Hematopoietic multipotent progenitor cell treated with erythropoietin and hydrocortisone succinate and interleukin-3 and kit ligand, for 4 days (in vitro differentiated cells): ENCODE results near the gene STARD10.

Experiments used
- DNase-seq: peaks from one replicate; pipeline ENCODE4 v3.0.0-alpha.2; 2015

Gene STARD10

DNA sequence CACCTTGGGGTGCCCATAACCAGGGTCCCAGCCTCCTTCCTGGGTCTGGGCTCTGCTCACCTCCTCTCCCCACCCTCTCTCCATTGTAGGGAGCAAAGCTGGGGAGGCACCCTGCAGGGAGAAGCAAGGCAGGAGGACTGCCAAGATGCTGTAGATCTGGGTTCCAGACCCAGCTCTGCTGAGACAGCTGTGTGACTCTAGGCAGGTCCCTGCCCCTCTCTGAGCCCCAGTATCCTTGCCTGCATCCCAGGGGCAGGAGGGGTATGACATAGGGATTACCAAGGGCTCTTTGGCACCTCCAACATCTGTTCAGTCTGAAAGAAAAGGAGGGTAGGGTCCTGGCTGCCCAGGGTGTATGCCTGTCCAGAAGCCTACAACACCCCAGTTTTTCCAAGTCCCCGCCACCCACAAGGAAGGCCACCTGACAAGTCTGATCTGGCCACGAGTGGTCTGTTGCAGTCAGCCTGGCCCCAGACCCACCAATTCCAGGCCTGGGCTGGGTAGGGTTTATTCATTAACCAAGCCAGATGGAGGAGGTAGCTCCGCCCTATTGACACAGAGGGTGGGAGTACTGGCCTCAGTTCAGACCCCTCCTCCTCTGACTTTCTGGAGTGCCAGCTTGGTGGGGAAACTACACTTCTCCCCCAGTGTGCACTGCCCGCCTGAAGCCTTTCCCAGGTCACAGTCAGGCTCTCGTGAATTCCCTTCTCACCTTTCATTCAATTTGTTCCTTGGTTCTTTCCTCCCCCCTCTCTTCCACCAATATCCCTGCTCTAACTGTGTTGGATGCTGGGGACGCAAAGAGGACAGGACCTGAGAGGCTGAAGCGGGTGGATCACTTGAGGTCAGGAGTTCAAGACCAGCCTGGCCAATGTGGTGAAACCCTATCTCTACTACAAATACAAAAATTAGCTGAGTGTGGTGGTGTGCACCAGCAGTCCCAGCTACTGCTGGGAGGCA lies 15.0 kb downstream of the STARD10 start:
- DNase-seq, result no peak

GRCh38 chr11:72777755-72778278 lies 16.0 kb downstream of the STARD10 start:
- no peak for DNase-seq

- DNase-seq, result no peak
Measured at GRCh38 chr11:72776844-72777754, 16.7 kb downstream of the STARD10 start.

GRCh38 chr11:72776117-72776843 lies 17.6 kb downstream of the STARD10 start:
- DNase-seq, result no peak

DNA sequence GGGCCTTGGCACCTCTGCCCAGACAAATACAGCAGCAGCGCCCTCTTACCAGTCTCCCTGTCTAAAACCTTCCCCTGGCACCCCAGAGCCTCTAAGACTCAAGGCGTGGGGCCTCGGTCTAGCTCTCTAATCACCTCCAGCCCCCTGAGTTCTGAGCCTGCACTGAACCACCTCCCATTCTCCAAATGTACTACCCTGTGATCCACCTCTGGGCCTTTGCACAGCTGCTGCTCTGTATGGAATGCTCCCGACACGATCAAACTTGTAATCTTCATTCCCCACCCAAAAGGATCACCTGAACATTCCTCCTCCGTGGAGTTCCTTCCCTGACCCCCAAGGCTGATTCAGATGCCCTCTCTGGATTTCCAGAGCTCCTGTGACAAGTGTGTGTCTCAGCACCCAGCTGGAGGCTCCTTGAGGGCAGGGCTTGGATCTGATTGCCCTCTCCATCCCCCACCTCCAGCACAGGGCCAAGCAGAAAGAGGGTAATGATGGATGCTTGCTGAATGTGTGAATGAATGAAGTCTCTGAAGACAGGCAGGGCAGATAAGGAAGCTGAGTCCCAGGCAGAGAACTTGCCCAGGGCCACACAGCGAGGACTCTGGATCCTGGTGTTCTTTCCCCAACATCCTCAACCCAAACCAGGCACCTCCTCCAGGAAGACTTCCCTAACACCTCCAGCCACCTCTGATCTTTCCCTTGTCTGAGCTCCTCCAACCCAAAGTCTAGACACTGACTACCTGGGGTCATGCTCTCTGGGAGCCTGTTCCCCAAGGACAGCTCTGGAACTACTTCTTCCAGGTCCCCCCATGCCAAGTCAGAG lies 18.3 kb downstream of the STARD10 start:
- DNase-seq, result no peak

GRCh38 chr11:72774499-72774898 lies 19.3 kb downstream of the STARD10 start:
- no peak for DNase-seq

DNA sequence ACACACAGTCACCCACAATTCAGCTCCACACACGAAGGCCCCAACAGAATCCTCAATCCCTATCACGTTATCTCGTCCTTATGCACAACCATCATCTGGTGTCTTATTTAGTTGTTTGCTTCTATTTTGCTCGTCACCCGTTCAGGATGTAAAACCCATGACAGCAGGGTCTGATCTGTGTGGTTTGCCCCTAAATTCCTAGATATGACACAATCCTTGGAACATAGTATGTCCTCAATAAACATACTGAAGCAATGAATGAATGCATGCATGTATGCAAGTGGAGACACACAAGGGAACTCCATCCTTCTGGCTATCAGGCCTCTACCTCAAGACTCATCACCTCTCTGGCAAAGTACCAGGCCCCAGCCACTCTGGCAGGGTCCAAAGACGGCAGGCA lies 20.2 kb downstream of the STARD10 start:
- DNase-seq, result no peak

DNA sequence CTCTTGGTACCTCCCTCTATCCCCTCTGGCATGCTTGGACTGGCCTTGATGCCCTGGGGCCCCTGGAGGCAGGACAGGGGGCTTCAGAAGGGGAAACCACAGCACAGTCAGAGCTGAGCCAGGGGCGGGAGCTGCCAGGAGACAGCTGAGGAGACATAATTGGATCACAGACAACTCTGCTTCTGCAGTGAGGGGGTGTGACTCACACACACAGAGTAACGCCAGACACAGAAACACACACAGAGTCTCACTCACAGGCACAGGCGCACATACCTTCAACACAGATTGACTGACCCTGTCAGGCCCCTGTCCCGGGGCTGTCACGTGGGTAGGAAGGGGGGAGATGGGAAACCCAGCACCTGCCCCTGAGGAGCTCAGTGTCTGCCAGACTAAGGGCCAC lies 20.6 kb downstream of the STARD10 start:
- no peak for DNase-seq

DNA sequence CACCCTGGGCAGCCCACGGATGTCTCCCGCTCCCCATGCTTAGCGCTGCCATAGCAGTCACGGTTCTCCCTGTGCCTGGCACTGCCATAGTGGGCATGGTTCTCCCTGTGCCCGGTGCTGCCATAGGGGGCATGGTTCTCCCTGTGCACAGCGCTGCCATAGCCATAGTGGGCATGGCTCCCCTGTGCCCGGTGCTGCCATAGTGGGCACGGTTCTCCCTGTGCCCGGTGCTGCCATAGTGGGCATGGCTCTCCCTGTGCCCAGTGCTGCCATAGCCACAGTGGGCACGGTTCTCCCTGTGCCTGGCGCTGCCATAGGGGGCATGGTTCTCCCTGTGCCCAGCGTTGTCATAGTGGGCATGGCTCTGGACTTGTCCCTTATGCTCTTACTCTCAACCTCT lies 21.8 kb downstream of the STARD10 start:
- no peak for DNase-seq

DNA sequence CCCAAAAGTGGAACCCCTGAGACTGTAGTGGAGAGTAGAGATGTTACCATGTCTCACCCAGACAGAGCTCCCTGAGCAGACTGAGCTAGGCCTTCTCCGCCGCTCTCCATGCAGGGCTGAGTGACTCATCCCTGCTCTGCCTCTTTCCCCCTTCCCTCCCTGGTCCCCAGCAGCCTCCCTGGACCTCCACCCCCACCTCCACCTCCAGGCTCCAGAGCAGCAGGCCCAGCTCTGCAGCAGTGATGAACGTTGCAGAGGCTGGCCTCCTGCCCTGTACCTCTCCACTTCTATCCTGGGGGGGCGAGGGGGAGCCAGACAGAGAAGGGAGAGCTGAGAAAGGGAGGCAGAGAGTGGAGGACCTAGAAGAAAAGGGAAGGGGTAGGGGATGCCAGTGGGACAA lies 22.3 kb downstream of the STARD10 start:
- no peak for DNase-seq

- DNase-seq, result no peak
Measured at GRCh38 chr11:72770799-72771198, 23.0 kb downstream of the STARD10 start.

GRCh38 chr11:72769680-72770079 lies 24.2 kb downstream of the STARD10 start:
- DNase-seq, result no peak

GRCh38 chr11:72768581-72768980 lies 25.3 kb downstream of the STARD10 start:
- DNase-seq, result no peak

DNA sequence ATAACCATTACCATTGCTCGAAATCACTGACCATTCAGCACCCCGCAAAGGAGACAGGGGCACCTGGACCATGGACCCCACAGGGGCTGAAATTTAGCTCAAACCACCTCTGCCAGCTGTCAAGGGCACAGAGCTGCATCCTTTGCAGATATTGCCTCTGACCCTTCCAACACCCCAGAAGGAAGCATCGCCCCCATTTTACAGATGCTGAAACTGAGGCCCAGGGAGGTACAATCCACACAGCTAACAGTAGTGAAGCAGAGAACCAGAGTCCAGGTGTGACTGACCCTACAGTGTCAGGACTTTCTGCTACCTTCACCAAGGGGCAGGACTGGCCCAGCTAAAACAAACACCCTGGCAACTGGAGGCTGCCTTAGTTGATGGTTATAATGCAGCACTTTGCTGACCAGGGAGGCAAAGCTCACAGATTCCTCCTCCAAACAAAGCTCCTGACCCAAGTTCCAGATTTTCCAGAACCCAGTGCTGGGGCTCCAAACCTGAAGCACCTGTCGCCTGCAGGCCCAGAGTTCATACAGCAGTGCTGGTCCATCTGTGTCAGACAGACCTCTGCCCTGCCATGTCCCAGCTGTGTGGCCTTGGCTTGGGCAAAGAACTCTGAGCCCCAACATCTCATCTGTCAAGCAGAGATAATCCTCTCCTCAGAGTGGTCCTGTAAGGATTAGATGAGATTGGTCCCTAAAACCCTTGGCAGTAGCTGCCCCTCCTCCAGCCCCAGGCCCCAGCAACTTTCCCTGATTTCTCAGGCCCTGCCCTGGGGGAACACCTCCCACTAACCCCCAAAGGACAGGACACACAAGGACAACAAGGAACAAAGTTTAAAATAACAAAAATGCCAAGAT lies 26.4 kb downstream of the STARD10 start:
- no peak for DNase-seq

GRCh38 chr11:72766152-72766902 lies 27.5 kb downstream of the STARD10 start:
- DNase-seq, result no peak

GRCh38 chr11:72764503-72764902 lies 29.3 kb downstream of the STARD10 start:
- no peak for DNase-seq

DNA sequence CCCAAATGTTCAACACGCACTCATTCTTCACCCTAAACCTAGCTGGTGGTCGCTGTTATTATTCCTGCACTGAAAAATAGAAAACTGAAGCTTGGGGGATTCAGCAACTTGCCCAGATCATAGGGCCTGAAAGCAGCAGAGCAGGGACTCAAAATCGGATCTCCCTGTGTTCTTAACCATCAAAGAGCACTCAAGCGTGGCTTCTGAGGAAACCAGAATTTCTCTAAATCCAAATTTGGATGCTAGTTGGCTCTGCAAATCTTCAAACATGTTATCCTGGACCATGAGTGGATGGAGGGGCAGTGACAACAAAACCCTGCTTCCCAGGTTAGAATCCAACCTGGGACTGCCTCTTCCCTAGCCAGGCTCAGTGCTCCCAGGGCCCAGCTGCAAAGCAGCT lies 30.0 kb downstream of the STARD10 start:
- DNase-seq, result no peak

DNA sequence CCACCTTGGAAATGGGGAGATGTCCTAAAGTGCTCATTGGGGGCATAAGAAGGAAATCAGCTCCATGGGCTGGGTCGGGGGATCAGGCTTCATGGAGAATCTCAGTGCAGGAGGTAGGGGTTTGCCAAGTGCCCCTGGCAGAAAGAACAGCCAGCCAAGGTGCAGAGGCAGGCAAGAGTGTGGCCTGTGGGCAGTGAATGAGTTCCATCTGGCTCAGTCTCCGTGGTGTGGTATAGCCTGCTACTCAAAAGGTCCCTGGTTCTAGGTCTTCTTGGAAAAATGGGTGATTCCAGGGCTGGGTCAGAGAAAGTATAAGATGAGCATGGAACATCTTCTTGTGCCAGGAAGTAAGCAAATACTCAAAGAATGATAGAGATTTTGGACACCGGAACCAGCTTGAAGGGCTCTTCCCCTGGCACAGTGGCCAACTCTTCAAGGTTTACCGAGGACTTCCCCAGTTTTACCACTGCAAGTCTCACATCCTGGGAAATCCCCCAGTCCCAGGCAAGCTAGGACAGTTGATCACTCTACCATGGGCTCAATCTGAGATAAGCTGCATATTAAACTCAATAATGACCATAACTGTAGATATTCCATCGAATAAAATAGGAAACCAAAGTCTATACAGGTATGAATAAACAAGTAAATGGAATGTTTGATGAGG lies 31.1 kb downstream of the STARD10 start:
- DNase-seq, result no peak
